ENCODE measurements around the gene SLC37A4. TPM values are rescaled to one million over a fixed set of nuclear protein-coding genes. Genes with fewer than 3 reads are reported as not detected.

Gene SLC37A4
- total and polyA plus RNA-seq, 2 of the 8 experiments (the other 6 are each of a cell fraction or from before 2014, with no cell fraction given), result 35.1 to 91.9 TPM

DNA sequence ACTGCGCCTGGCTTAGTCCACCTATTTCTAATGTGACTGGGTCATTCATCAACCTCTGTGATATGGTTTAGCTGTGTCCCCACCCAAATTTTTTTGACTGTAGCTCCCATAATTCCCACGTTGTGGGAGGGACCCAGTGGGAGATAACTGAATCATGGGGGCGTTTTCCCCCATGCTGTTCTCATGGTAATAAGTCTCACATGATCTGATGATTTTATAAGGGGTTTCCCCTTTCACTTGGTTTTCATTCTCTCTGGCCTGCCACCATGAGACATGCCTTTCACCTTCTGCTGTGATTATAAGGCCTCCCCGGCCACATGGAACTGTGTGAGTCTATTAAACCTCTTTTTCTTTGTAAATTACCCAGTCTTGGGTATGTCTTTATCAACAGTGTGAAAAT, 24.0 kb downstream of the SLC37A4 start:
- no peak overlapping the region for H2AK5ac ChIP-seq (ENCODE audit: low read depth, low read length)
- H2BK12ac ChIP-seq (ENCODE audit: low read depth, low read length), result no peak overlapping the region
- WGBS, 2 experiments (ENCODE audit: extremely low coverage in 1 of 2, insufficient coverage in 1 of 2, insufficient read length in 1 of 2, insufficient replicate concordance in 2 of 2, low coverage in 1 of 2, low lambda C conversion rate in 2 of 2, missing lambda C conversion rate in 1 of 2), result 94% methylated on average over 4 of the region's 4 CpGs; no CpG with 5 or more reads in 1 of the 2 experiments
- no peak overlapping the region for H3K56ac ChIP-seq (replicated peaks; ENCODE audit: insufficient read length, low read depth, low read length)
- no peak for DNase-seq (ENCODE audit: low read depth in 1 of 2, low spot score in 2 of 2)
- H4K8ac ChIP-seq (ENCODE audit: extremely low read depth, insufficient read depth, low read length), result no peak overlapping the region
- POLR2A ChIA-PET (ENCODE audit: partially characterized antibody), result interaction anchor here (0.6 to 18.5 kb wide), 4 partner anchors 9 to 216 kb away, joined by 3 to 264 read pairs (median 114); partner anchors contain the start of genes DDX6, RPS25, SLC37A4 and TRAPPC4
- CTCF ChIA-PET (ENCODE audit: partially characterized antibody), result no interaction called here
- peaks cover 8 to 53% (median 30%) of the 10 kb centered on the region in 4 experiments for H3K36me3 ChIP-seq (ENCODE audit: control insufficient read depth in 2 of 4, insufficient read depth in 4 of 4, low read length in 3 of 4)
- H3K79me2 ChIP-seq (ENCODE audit: control insufficient read depth in 1 of 2, insufficient read depth in 2 of 2, low read length in 2 of 2), result peaks cover 0 to 4% of the 10 kb centered on the region in 2 experiments; a peak in 2 of 4 replicates
- no peak overlapping the region for H2BK5ac ChIP-seq (ENCODE audit: low read depth, low read length)
- no peak overlapping the region for H2BK120ac ChIP-seq (replicated peaks; ENCODE audit: low read depth, low read length)
- no peaks in the 10 kb centered on the region for H3K23me2 ChIP-seq (ENCODE audit: low read depth, low read length)
- H4K20me1 ChIP-seq (replicated peaks in 1 of 2; ENCODE audit: control insufficient read depth in 1 of 2, insufficient read depth in 2 of 2, low read length in 2 of 2), result no peaks in the 10 kb centered on the region
- no peak for FAIRE-seq
- H3K18ac ChIP-seq (ENCODE audit: extremely low read depth, low read length), result no peak overlapping the region
- H2BK20ac ChIP-seq (ENCODE audit: low read length), result no peak overlapping the region
- H3K4ac ChIP-seq (replicated peaks; ENCODE audit: insufficient read length, low read depth, low read length), result no peak overlapping the region
- H3K4me3 ChIP-seq (ENCODE audit: extremely low read depth in 1 of 4, insufficient read depth in 2 of 4, low read depth in 3 of 4, low read length in 4 of 4), result no peak overlapping the region
- no peak overlapping the region for H4K5ac ChIP-seq (ENCODE audit: insufficient read length, low read depth, low read length)
- no peaks in the 10 kb centered on the region for H3K4me1 ChIP-seq (replicated peaks in 1 of 4; ENCODE audit: control insufficient read depth in 3 of 4, insufficient read depth in 4 of 4, low read length in 3 of 4)
- no peak overlapping the region for H3K4me2 ChIP-seq (ENCODE audit: insufficient read depth in 1 of 2, low read depth in 2 of 2, low read length in 2 of 2)
- no peaks in the 10 kb centered on the region for H3K79me1 ChIP-seq (ENCODE audit: low read depth, low read length)
- H3K27me3 ChIP-seq (replicated peaks in 1 of 4; ENCODE audit: control insufficient read depth in 3 of 4, extremely low read depth in 1 of 4, insufficient read depth in 3 of 4, low read length in 3 of 4), result no peaks in the 10 kb centered on the region
- no peak overlapping the region for H2BK15ac ChIP-seq (ENCODE audit: low read length)
- H3K27ac ChIP-seq (ENCODE audit: low read depth, low read length), result no peak overlapping the region
- no peak overlapping the region for H4K91ac ChIP-seq (replicated peaks; ENCODE audit: insufficient read length, low read length)
- H3K14ac ChIP-seq (ENCODE audit: insufficient read length), result no peak overlapping the region
- no peak overlapping the region for H2AFZ ChIP-seq (ENCODE audit: low read length)
- no peak overlapping the region for H3K23ac ChIP-seq (ENCODE audit: insufficient read length)
- no peak overlapping the region for H3K9ac ChIP-seq (replicated peaks in 1 of 4; ENCODE audit: extremely low read depth in 1 of 4, low read depth in 3 of 4, low read length in 3 of 4)
- no peaks in the 10 kb centered on the region for H3K9me3 ChIP-seq (ENCODE audit: insufficient read depth in 2 of 2, low read depth in 1 of 2, low read length in 1 of 2)
- TF ChIP-seq YY1 (IDR thresholded peaks at IDR 0.05; ENCODE audit: low read depth, low read length) (no peak), SP4 (IDR thresholded peaks at IDR 0.05; ENCODE audit: low read length) (no peak), JUN (IDR thresholded peaks at IDR 0.05; ENCODE audit: low read depth, low read length) (no peak), CHD1 (IDR thresholded peaks at IDR 0.05; ENCODE audit: low read depth, low read length) (no peak), CBX8 (IDR thresholded peaks at IDR 0.05; ENCODE audit: borderline replicate concordance, low read depth, low read length) (no peak), POU5F1 (IDR thresholded peaks at IDR 0.05; ENCODE audit: low read depth, low read length) (no peak), SP1 (IDR thresholded peaks at IDR 0.05; ENCODE audit: low read depth, low read length) (no peak), EGR1 (IDR thresholded peaks at IDR 0.05; ENCODE audit: borderline replicate concordance, low read depth, low read length) (no peak), POLR2AphosphoS5 (IDR thresholded peaks at IDR 0.05; ENCODE audit: low read depth, low read length) (no peak), RXRA (IDR thresholded peaks at IDR 0.05; ENCODE audit: insufficient read depth, low read depth, low read length) (no peak), SIN3A (conservative IDR thresholded peaks at IDR 0.05 in 1 of 2, IDR thresholded peaks at IDR 0.05 in 1 of 2; ENCODE audit: low read depth in 1 of 2, low read length in 2 of 2) (no peak), POLR2A (IDR thresholded peaks at IDR 0.05; ENCODE audit: control extremely low read depth in 1 of 2, low read depth in 2 of 2, low read length in 2 of 2) (no peak), SIX5 (IDR thresholded peaks at IDR 0.05; ENCODE audit: low read depth, low read length) (no peak), KDM5A (IDR thresholded peaks at IDR 0.05; ENCODE audit: low read length) (no peak)
- TF ChIP-seq, protein P1, sequence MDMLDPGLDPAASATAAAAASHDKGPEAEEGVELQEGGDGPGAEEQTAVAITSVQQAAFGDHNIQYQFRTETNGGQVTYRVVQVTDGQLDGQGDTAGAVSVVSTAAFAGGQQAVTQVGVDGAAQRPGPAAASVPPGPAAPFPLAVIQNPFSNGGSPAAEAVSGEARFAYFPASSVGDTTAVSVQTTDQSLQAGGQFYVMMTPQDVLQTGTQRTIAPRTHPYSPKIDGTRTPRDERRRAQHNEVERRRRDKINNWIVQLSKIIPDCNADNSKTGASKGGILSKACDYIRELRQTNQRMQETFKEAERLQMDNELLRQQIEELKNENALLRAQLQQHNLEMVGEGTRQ (IDR thresholded peaks at IDR 0.05; ENCODE audit: low read length), result no peak
